GM12878 (cell line): ENCODE results near the gene SMO. TPM values are rescaled to one million over a fixed set of nuclear protein-coding genes. Genes with fewer than 3 reads are reported as not detected.

Experiments used
- ATAC-seq: fragments of 200-7000 bp; cut with Tn5 transposase; 3 replicates; pipeline ENCODE4 v1.9.1; 2020; ENCODE audit warnings: mild to moderate bottlenecking, moderate library complexity
- BruUV-seq: library from RNA; stranded (reverse); fragments of 400-500 nt; replicated peaks from 2 replicates; lab custom pipeline; 2021; lab: Mats Ljungman, UMichigan
- CTCF ChIA-PET: fragments of 300-600 bp; sonication (Branson Sonifier 250); formaldehyde crosslinking; extraction: SDS; loops from one replicate; lab custom pipeline; 2021; ENCODE audit warnings: inconsistent platforms; lab: Yijun Ruan, JAX
- POLR2A ChIA-PET: fragments of 350-600 bp; formaldehyde crosslinking; extraction: SDS; loops from one replicate; lab custom pipeline; 2021; ENCODE audit warnings: inconsistent platforms; lab: Charles Lee
- RAD21 ChIA-PET: fragments of 300-600 bp; sonication (Branson Sonifier 250); formaldehyde crosslinking; loops from one replicate; lab custom pipeline; 2023; ENCODE audit warnings: antibody characterized with exemption; ENCODE audit not compliant: unreplicated experiment; lab: Charles Lee
- SMC1A ChIA-PET: fragments of 300-600 bp; sonication (Branson Sonifier 250); formaldehyde crosslinking; loops from one replicate; lab custom pipeline; 2023; ENCODE audit not compliant: unreplicated experiment, uncharacterized antibody; lab: Charles Lee
- DNase-seq: peaks from one replicate; pipeline ENCODE4 v3.0.0-alpha.2; 2011; ENCODE audit warnings: low read depth, low spot score
- FAIRE-seq: peaks from 3 replicates; lab custom pipeline; 2011; peaks lifted over from hg19 to GRCh38; lab: Jason Lieb, UNC
- H2AFZ ChIP-seq: 2 replicates; pipeline ENCODE4 v1.6.0; 2011; ENCODE audit warnings: low read depth, low read length, control low read depth; ENCODE audit not compliant: control insufficient read depth
- H3K27ac ChIP-seq: 2 replicates; pipeline ENCODE4 v1.5.1; 2011; ENCODE audit warnings: control low read depth; ENCODE audit not compliant: control insufficient read depth, insufficient read depth
- H3K27me3 ChIP-seq, 2 experiments: replicated peaks in 1 of 2; 2 replicates each; pipeline versions ENCODE4 v1.6.0 to v1.6.1; 2011; ENCODE audit warnings: low read length in 1 of 2; ENCODE audit not compliant: control insufficient read depth in 2 of 2, insufficient read depth in 2 of 2
- H3K36me3 ChIP-seq, 2 experiments: 2 replicates each; pipeline ENCODE4 v1.5.1; 2011; ENCODE audit warnings: low read length in 1 of 2; ENCODE audit not compliant: control insufficient read depth in 2 of 2, insufficient read depth in 2 of 2
- H3K4me1 ChIP-seq: 2 replicates; pipeline ENCODE4 v1.6.1; 2011; ENCODE audit warnings: mild to moderate bottlenecking, low read length, moderate library complexity, mixed read lengths; ENCODE audit not compliant: control insufficient read depth, insufficient read depth
- H3K4me2 ChIP-seq: 2 replicates; pipeline ENCODE4 v1.6.0; 2011; ENCODE audit warnings: control low read depth; ENCODE audit not compliant: control insufficient read depth, insufficient read depth
- H3K4me3 ChIP-seq: fragments of 200-600 bp; sonication (generic); 2 replicates; pipeline ENCODE4 v1.5.1; 2016
- H3K79me2 ChIP-seq: 2 replicates; pipeline ENCODE4 v1.6.0; 2011; ENCODE audit warnings: low read length; ENCODE audit not compliant: control insufficient read depth, insufficient read depth
- H3K9ac ChIP-seq: 2 replicates; pipeline ENCODE4 v1.8.0; 2011; ENCODE audit warnings: low read length, control low read depth, mixed read lengths; ENCODE audit not compliant: control insufficient read depth, insufficient read depth
- H3K9me3 ChIP-seq: replicated peaks from 3 replicates; pipeline ENCODE4 v1.5.1; 2011; ENCODE audit warnings: mild to moderate bottlenecking, low read length; ENCODE audit not compliant: control insufficient read depth, insufficient read depth
- H4K20me1 ChIP-seq: 2 replicates; pipeline ENCODE4 v1.6.0; 2011; ENCODE audit not compliant: control insufficient read depth, insufficient read depth
- BRCA1 ChIP-seq: IDR thresholded peaks from 2 replicates; pipeline ENCODE4 v1.6.1; 2011; ENCODE audit warnings: low read depth, low read length, improper control_type of control experiment
- HDAC6 ChIP-seq: fragments of 200-600 bp; sonication (generic); IDR thresholded peaks from one replicate; pipeline ENCODE4 v1.8.0; 2017; ENCODE audit warnings: antibody characterized with exemption; ENCODE audit not compliant: unreplicated experiment
- HDGF ChIP-seq: fragments of 450-650 bp; IDR thresholded peaks from 2 replicates; pipeline ENCODE4 v1.6.1; 2016; ENCODE audit warnings: antibody characterized with exemption
- KAT2A ChIP-seq: conservative IDR thresholded peaks from 2 replicates; pipeline ENCODE4 v1.6.1; 2011; ENCODE audit warnings: low read depth, low read length; ENCODE audit not compliant: control insufficient read depth
- MEF2B ChIP-seq: fragments of 450-650 bp; IDR thresholded peaks from 2 replicates; pipeline ENCODE4 v1.6.1; 2018; ENCODE audit warnings: mild to moderate bottlenecking, moderate library complexity; ENCODE audit not compliant: partially characterized antibody, poor library complexity, severe bottlenecking
- POLR2A ChIP-seq: IDR thresholded peaks from 2 replicates; pipeline ENCODE4 v1.6.1; 2011; ENCODE audit warnings: low read depth, mild to moderate bottlenecking, low read length
- POLR2AphosphoS2 ChIP-seq: IDR thresholded peaks from 2 replicates; pipeline ENCODE4 v1.6.1; 2011; ENCODE audit warnings: low read depth, mild to moderate bottlenecking, low read length, improper control_type of control experiment, moderate library complexity
- POLR2AphosphoS5 ChIP-seq: IDR thresholded peaks from 2 replicates; pipeline ENCODE4 v1.6.1; 2011; ENCODE audit warnings: mild to moderate bottlenecking, low read length, inconsistent platforms
- RAD21 ChIP-seq: IDR thresholded peaks from 2 replicates; pipeline ENCODE4 v1.6.1; 2011; ENCODE audit warnings: mild to moderate bottlenecking, low read depth, low read length, moderate library complexity; ENCODE audit not compliant: insufficient read depth
- RUNX3 ChIP-seq: IDR thresholded peaks from 2 replicates; pipeline ENCODE4 v1.6.1; 2012; ENCODE audit warnings: low read length, inconsistent platforms
- SMC3 ChIP-seq: IDR thresholded peaks from 2 replicates; pipeline ENCODE4 v1.6.1; 2011; ENCODE audit warnings: low read length, improper control_type of control experiment, borderline replicate concordance
- ZNF274 ChIP-seq: IDR thresholded peaks from one replicate; pipeline ENCODE4 v1.8.0; 2011; ENCODE audit not compliant: insufficient read length, insufficient read depth
- ZNF384 ChIP-seq: IDR thresholded peaks from 2 replicates; pipeline ENCODE4 v1.6.1; 2012; ENCODE audit warnings: low read depth, mild to moderate bottlenecking, low read length, improper control_type of control experiment, borderline replicate concordance
- WGBS: methylation state at CpG from one replicate; pipeline ENCODE4 v1.1.6; 2016; ENCODE audit warnings: low lambda C conversion rate; ENCODE audit not compliant: insufficient replicate concordance, insufficient coverage; ENCODE audit errors: missing lambda C conversion rate; 5-methylcytosine and 5-hydroxymethylcytosine counted together
- in situ Hi-C: fragments of 300-500 bp; cut with MboI; formaldehyde crosslinking; loops from 9 replicates; pipeline ENCODE4 v1.14.3; 2018; ENCODE audit warnings: mixed read lengths
- intact Hi-C: fragments of 100-400 bp; cut with micrococcal nuclease; formaldehyde crosslinking; loops from one replicate; pipeline ENCODE4 v1.14.2; 2022; ENCODE audit not compliant: unreplicated experiment
- polyA plus RNA-seq, 11 experiments: library from polyadenylated mRNA; depleted of rRNA in 4 of 11; unstranded in 6 of 11; stranded (reverse) in 5 of 11; fragments of >200 nt; fragmentation: Nextera tagmentation in 4 of 11; fragmentation: Illumina TruSeq in 1 of 11; extraction: Ambion mirVana in 4 of 11; extraction: Trizol in 1 of 11; gene quantifications; 1 replicate in 1 of 11; 2 replicates in 10 of 11; pipeline versions ENCODE4 v1.2.1 to v1.2.3, GENCODE V29; 2011 to 2016; ENCODE audit warnings: inconsistent platforms in 2 of 11, missing spikeins in 2 of 11, low read depth in 1 of 11
- total RNA-seq, 4 experiments: library from RNA; depleted of rRNA in 3 of 4; stranded (reverse); fragments of >200 nt in 3 of 4; fragmentation: Illumina TruSeq in 1 of 4; extraction: Trizol in 1 of 4; gene quantifications; 2 replicates each; pipeline versions ENCODE4 v1.2.1 to v1.2.3, GENCODE V29; 2013 to 2021
- TF ChIP-seq, protein P1 (sequence below): fragments of 450-650 bp; IDR thresholded peaks from 2 replicates; pipeline ENCODE4 v1.6.1; 2016; ENCODE audit warnings: mild to moderate bottlenecking
- TF ChIP-seq, protein P2 (sequence below), 3 experiments: IDR thresholded peaks in 2 of 3; conservative IDR thresholded peaks in 1 of 3; 2 replicates each; pipeline ENCODE4 v1.5.1; 2011; ENCODE audit warnings: low read depth in 3 of 3, low read length in 3 of 3, mild to moderate bottlenecking in 3 of 3, control low read depth in 2 of 3, moderate library complexity in 2 of 3, inconsistent platforms in 1 of 3, mixed read lengths in 1 of 3; ENCODE audit not compliant: control insufficient read depth in 2 of 3, insufficient read depth in 1 of 3; ENCODE audit errors: extremely low read depth in 1 of 3

The SMO gene
- total and polyA plus RNA-seq, 10 of the 15 experiments (the other 5 are each of a cell fraction or from before 2014, with no cell fraction given): 0.40 to 11.2 (median 2.6) TPM

GRCh38 chr7:129208667-129209066 is 20.2 kb downstream of the SMO start:
- no peak overlapping the region for H3K4me2 ChIP-seq
- intact Hi-C loops (no loop called here), in situ Hi-C loops (no loop called here)
- no peak overlapping the region for H3K4me3 ChIP-seq
- ChIA-PET POLR2A (interaction anchor here (0.6 to 1.6 kb wide), 2 partner anchors 45 to 86 kb away, joined by 3 to 4 read pairs; no protein-coding TSS in a partner anchor), RAD21 (interaction anchor here (0.6 to 7.3 kb wide), 11 partner anchors 9 to 367 kb away, joined by 3 to 67 read pairs (median 4); no protein-coding TSS in a partner anchor), CTCF (interaction anchor here (0.8 to 9.6 kb wide), 12 partner anchors 10 to 254 kb away, joined by 3 to 109 read pairs (median 4); no protein-coding TSS in a partner anchor), SMC1A (interaction anchor here (1.0 to 5.8 kb wide), 7 partner anchors 10 to 119 kb away, joined by 3 to 70 read pairs (median 4); partner anchors contain the start of gene TSPAN33)
- H3K36me3 ChIP-seq: peaks cover 0 to 3% of the 10 kb centered on the region in 2 experiments; a peak in 1 of 4 replicates
- H2AFZ ChIP-seq: no peak overlapping the region
- DNase-seq: no peak
- H3K9me3 ChIP-seq: no peaks in the 10 kb centered on the region
- no peak overlapping the region for H3K9ac ChIP-seq
- WGBS: 35% methylated on average over 9 of the region's 9 CpGs
- no peak overlapping the region for H3K27ac ChIP-seq
- TF ChIP-seq RAD21: peak; percentile 29; the same call in 1 of the 2 replicates
- TF ChIP-seq, protein P1, sequence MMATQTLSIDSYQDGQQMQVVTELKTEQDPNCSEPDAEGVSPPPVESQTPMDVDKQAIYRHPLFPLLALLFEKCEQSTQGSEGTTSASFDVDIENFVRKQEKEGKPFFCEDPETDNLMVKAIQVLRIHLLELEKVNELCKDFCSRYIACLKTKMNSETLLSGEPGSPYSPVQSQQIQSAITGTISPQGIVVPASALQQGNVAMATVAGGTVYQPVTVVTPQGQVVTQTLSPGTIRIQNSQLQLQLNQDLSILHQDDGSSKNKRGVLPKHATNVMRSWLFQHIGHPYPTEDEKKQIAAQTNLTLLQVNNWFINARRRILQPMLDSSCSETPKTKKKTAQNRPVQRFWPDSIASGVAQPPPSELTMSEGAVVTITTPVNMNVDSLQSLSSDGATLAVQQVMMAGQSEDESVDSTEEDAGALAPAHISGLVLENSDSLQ: no peak
- no peak for TF ChIP-seq HDAC6
- no peak for TF ChIP-seq KAT2A
- TF ChIP-seq RUNX3: no peak
- no peak for TF ChIP-seq BRCA1
- TF ChIP-seq POLR2A: no peak
- TF ChIP-seq MEF2B: peak; percentile 82
- TF ChIP-seq HDGF: no peak
- TF ChIP-seq SMC3: peak; percentile 14; the same call in 1 of the 2 replicates
- TF ChIP-seq, protein P2, sequence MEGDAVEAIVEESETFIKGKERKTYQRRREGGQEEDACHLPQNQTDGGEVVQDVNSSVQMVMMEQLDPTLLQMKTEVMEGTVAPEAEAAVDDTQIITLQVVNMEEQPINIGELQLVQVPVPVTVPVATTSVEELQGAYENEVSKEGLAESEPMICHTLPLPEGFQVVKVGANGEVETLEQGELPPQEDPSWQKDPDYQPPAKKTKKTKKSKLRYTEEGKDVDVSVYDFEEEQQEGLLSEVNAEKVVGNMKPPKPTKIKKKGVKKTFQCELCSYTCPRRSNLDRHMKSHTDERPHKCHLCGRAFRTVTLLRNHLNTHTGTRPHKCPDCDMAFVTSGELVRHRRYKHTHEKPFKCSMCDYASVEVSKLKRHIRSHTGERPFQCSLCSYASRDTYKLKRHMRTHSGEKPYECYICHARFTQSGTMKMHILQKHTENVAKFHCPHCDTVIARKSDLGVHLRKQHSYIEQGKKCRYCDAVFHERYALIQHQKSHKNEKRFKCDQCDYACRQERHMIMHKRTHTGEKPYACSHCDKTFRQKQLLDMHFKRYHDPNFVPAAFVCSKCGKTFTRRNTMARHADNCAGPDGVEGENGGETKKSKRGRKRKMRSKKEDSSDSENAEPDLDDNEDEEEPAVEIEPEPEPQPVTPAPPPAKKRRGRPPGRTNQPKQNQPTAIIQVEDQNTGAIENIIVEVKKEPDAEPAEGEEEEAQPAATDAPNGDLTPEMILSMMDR (IDR thresholded peaks at IDR 0.05 in 2 of 3, conservative IDR thresholded peaks at IDR 0.05 in 1 of 3; ENCODE audit: control insufficient read depth in 2 of 3, extremely low read depth in 1 of 3, insufficient read depth in 1 of 3, low read depth in 3 of 3, low read length in 3 of 3): peak in 2 of 3 experiments; percentile 27 to 51; a peak in 2 of 6 replicates
- no peak for TF ChIP-seq ZNF384
- no peak for TF ChIP-seq POLR2AphosphoS5
- TF ChIP-seq ZNF274: no peak
- no peak for TF ChIP-seq POLR2AphosphoS2
- H3K79me2 ChIP-seq: no peaks in the 10 kb centered on the region
- H4K20me1 ChIP-seq: no peaks in the 10 kb centered on the region
- ATAC-seq: peak; percentile 54
- FAIRE-seq: no peak
- no peaks in the 10 kb centered on the region for H3K27me3 ChIP-seq
- BruUV-seq: no TSS peak
- no peaks in the 10 kb centered on the region for H3K4me1 ChIP-seq
